ENCODE results near the gene CTBP2.

CTBP2 gene

DNA sequence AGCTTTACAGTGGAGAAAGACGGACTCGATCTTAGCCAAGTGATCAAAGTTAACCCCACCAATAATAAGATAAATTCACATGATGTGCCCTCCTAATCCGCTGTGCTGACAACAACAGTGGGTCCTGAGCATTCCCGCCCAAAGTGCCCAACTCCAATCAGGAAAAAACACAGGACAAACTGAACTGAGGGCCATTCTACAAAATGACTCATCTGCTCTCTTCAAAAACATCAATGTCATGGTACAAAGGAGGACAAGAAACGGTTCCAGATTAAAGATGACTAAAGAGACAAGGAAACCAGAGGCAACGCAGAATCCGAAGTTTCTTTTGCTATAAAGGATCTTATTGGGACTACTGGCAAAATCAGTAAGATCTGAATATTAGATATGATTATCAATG lies 79.4 kb downstream of the CTBP2 start:
- Histone ChIP-seq H3K9ac (ENCODE audit: low read length) (no peak overlapping the region), H3K36me3 (ENCODE audit: control insufficient read depth, insufficient read depth, low read length) (no peaks in the 10 kb centered on the region), H3K27me3 (ENCODE audit: control insufficient read depth, insufficient read depth, low read length) (no peaks in the 10 kb centered on the region), H3K9me3 (ENCODE audit: control insufficient read depth, low read length) (no peaks in the 10 kb centered on the region), H3K4me3 (ENCODE audit: low read length) (no peak overlapping the region), H3K4me1 (ENCODE audit: control insufficient read depth, insufficient read depth, low read length) (peaks cover 26% of the 10 kb centered on the region)

DNA sequence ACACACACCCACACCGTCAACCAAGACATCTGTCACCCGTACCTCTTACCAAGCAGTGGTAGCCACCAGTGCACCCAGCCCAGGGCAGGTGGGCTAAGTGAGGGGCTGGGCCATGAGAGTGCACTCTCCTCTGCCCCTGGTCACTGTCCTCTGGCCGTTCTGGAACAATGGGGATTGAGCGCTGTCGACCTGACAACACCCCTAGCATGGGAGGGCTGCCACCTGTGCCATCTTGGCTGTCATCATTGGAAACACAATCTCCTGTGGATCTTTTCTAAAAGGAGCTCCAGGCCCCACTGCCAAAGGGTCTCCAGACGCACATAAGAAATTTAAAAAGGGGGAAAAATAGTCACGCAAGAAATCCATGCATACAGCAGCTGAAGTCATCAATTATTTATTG lies 80.1 kb downstream of the CTBP2 start:
- Histone ChIP-seq H3K36me3 (ENCODE audit: control insufficient read depth, insufficient read depth, low read length) (no peaks in the 10 kb centered on the region), H3K27me3 (ENCODE audit: control insufficient read depth, insufficient read depth, low read length) (no peaks in the 10 kb centered on the region), H3K4me1 (ENCODE audit: control insufficient read depth, insufficient read depth, low read length) (peaks cover 19% of the 10 kb centered on the region), H3K9me3 (ENCODE audit: control insufficient read depth, low read length) (no peaks in the 10 kb centered on the region), H3K9ac (ENCODE audit: low read length) (no peak overlapping the region), H3K4me3 (ENCODE audit: low read length) (no peak overlapping the region)

DNA sequence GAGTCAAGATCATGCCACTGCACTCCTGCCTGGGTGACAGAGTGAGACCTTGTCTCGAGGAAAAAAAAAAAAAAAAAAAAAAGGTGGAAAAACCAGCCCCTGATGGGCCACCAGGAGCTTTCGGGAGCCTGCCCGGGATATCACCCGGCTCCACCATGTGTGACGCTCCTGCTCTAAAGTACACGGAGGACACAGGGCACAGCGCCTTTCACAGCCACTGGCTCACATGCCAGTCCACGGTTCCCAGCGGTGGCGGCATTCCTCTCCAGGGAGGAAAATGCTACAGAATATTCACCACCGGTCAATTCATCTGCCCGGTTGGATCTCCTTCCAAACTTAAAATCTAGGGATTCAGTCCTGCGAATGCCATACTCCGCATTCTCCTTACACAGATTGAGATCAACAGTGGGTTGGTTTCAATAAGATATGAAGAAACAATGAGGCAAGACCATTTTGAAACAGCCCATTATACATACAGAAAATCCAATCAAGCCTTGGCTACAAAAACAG lies 81.2 kb downstream of the CTBP2 start:
- Histone ChIP-seq H3K4me3 (ENCODE audit: low read length) (no peak overlapping the region), H3K27me3 (ENCODE audit: control insufficient read depth, insufficient read depth, low read length) (no peaks in the 10 kb centered on the region), H3K9me3 (ENCODE audit: control insufficient read depth, low read length) (no peaks in the 10 kb centered on the region), H3K36me3 (ENCODE audit: control insufficient read depth, insufficient read depth, low read length) (no peaks in the 10 kb centered on the region), H3K4me1 (ENCODE audit: control insufficient read depth, insufficient read depth, low read length) (peaks cover 8% of the 10 kb centered on the region), H3K9ac (ENCODE audit: low read length) (no peak overlapping the region)

DNA sequence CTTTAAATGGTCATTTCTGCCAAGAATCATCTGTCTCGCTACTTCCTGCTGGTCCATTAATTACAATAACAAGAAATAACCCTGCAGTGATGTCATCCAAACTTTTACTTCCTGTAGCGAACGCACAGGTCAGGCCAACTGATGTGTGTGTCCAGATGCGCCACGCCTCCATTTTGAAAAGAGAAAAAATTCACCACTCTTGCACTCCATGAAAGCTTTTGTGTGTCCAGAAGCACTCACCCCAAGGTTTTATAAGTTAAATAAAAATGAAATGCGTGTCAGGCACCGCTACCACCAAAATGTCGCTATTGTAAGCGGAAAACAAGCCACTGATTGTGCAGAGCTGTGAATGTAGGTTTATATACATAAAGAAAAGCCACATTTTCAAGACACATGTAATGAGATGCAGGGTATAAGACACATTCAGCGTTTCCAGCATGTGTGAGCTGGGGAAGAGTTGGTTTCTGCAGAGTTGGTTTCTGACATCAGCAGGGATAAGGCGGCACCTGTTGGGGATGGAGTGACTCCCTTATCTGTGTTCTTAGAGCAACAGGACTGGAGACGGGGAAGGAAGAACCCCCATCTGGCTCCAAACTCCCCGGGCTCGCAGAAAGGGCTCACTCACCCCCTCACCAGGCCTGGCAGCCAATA lies 83.3 kb downstream of the CTBP2 start:
- no peaks in the 10 kb centered on the region for H3K9me3 ChIP-seq (ENCODE audit: control insufficient read depth, low read length)
- H3K27me3 ChIP-seq (ENCODE audit: control insufficient read depth, insufficient read depth, low read length): no peaks in the 10 kb centered on the region
- no peaks in the 10 kb centered on the region for H3K4me1 ChIP-seq (ENCODE audit: control insufficient read depth, insufficient read depth, low read length)
- H3K4me3 ChIP-seq (ENCODE audit: low read length): no peak overlapping the region
- H3K9ac ChIP-seq (ENCODE audit: low read length): no peak overlapping the region
- no peaks in the 10 kb centered on the region for H3K36me3 ChIP-seq (ENCODE audit: control insufficient read depth, insufficient read depth, low read length)

DNA sequence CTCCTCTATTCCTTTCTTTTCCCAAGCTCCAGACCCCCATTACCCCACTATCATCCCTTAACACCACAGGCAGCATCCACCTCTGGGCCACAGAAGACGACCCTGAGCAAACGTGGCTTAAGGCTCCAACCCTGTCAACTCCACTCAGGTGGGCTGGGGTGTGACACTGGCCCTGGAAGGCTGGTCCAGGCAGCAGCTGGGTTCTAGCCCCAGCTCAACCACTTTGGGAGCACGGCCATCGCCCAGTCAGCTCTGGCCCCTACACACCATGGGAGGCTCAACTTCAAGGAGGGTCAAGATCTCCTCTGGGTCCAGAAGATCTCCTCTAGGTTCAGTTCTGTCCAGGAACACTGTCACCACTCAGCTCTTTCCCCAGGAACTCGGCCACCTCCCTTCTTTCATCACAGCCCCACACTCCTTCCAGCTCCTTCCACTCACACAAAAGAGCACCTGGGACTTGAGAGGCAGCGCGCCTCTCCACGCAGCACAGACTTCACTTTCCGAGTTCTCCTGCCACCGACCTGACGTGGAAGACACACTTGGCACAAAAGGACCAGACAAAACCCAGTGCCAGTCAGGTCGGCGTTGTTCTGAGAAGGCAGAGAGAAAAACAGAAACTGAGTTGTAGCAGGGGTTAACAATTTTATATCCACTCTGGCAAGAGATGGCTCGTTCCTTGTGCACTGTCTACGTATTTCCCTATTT lies 84.1 kb downstream of the CTBP2 start:
- no peak overlapping the region for H3K9ac ChIP-seq (ENCODE audit: low read length)
- H3K36me3 ChIP-seq (ENCODE audit: control insufficient read depth, insufficient read depth, low read length): no peaks in the 10 kb centered on the region
- no peaks in the 10 kb centered on the region for H3K4me1 ChIP-seq (ENCODE audit: control insufficient read depth, insufficient read depth, low read length)
- no peaks in the 10 kb centered on the region for H3K27me3 ChIP-seq (ENCODE audit: control insufficient read depth, insufficient read depth, low read length)
- H3K4me3 ChIP-seq (ENCODE audit: low read length): no peak overlapping the region
- H3K9me3 ChIP-seq (ENCODE audit: control insufficient read depth, low read length): no peaks in the 10 kb centered on the region

DNA sequence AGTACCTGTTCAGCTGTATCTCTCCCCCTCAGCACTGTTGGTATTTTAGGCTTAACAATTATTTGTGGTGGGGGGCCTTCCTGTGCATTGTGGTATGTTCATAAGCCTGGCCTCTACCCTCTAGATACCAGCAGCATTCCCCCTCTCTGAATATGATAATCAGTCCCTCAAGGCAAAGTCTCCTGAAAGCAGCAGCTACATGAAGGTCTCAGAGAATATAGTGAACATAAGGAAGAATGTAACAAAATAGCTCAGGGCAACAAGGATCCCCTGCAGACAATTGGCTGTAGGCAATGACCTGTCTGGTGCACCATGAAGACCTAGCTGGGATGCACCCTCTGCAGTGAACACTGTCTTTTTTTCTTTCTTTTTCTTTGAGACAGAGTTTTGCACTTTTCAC lies 86.4 kb downstream of the CTBP2 start:
- Histone ChIP-seq H3K9ac (ENCODE audit: low read length) (no peak overlapping the region), H3K9me3 (ENCODE audit: control insufficient read depth, low read length) (no peaks in the 10 kb centered on the region), H3K36me3 (ENCODE audit: control insufficient read depth, insufficient read depth, low read length) (no peaks in the 10 kb centered on the region), H3K4me3 (ENCODE audit: low read length) (no peak overlapping the region), H3K4me1 (ENCODE audit: control insufficient read depth, insufficient read depth, low read length) (no peaks in the 10 kb centered on the region), H3K27me3 (ENCODE audit: control insufficient read depth, insufficient read depth, low read length) (no peaks in the 10 kb centered on the region)

DNA sequence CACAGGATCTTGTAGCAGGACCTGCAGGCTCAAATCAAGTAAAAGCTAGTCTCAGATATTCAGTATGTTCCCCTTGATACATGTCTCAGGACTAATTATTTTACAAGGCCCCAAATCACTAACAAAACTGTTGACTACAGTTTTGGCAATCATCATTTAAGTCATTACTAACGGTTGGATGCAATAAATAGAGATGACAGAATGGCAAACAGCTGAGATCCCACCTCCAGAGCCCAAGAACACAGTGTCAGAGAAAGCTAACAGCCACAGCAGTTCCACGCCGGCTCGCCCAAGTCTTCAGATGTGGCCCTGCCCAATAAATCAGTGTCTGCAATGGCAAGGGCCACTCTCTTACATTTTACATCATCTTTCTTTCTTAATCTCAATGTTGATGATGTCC lies 87.6 kb downstream of the CTBP2 start:
- Histone ChIP-seq H3K9me3 (ENCODE audit: control insufficient read depth, low read length) (no peaks in the 10 kb centered on the region), H3K36me3 (ENCODE audit: control insufficient read depth, insufficient read depth, low read length) (no peaks in the 10 kb centered on the region), H3K4me1 (ENCODE audit: control insufficient read depth, insufficient read depth, low read length) (no peaks in the 10 kb centered on the region), H3K27me3 (ENCODE audit: control insufficient read depth, insufficient read depth, low read length) (no peaks in the 10 kb centered on the region), H3K9ac (ENCODE audit: low read length) (no peak overlapping the region), H3K4me3 (ENCODE audit: low read length) (no peak overlapping the region)

DNA sequence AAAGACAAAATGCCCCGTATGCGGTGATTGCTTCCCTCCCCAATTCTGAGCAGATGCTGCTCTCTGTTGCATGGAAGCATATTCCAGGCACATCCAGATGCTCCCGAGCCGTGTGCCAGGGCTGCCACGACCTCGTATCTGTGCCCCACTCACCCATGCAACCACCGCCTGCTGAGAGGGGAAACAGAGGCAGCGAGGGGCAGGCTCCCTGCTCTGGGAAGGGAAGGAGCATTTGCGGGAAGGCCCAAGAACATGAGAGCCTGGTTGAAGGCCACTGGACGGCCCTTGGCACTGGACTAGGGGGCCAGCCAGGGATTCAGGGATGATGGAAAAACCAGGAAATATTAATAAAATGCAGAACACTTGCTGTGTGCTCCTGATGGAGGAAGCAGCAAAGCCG lies 89.4 kb downstream of the CTBP2 start:
- Histone ChIP-seq H3K4me3 (ENCODE audit: low read length) (no peak overlapping the region), H3K9ac (ENCODE audit: low read length) (no peak overlapping the region), H3K27me3 (ENCODE audit: control insufficient read depth, insufficient read depth, low read length) (no peaks in the 10 kb centered on the region), H3K9me3 (ENCODE audit: control insufficient read depth, low read length) (no peaks in the 10 kb centered on the region), H3K36me3 (ENCODE audit: control insufficient read depth, insufficient read depth, low read length) (no peaks in the 10 kb centered on the region), H3K4me1 (ENCODE audit: control insufficient read depth, insufficient read depth, low read length) (no peaks in the 10 kb centered on the region)

DNA sequence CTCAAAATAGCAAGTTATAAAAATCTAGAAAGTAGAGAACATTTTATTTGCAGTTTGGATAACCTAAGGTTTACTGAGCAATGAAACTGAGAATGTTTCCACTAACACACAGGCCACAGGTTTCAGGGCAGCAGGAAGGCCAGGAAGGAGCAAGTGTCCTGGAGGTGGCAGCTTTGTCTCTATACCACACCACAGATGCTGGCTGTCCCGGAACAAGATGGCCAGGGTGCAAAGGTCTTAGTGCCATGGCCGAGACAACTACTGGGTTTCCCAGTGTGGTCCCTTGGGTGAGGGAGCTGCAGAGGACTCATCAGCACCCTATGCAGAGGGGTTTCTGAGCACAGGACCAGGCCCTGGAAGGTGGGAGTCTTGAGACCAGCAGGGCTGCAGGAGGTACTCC lies 92.0 kb downstream of the CTBP2 start:
- Histone ChIP-seq H3K4me1 (ENCODE audit: control insufficient read depth, insufficient read depth, low read length) (peaks cover 18% of the 10 kb centered on the region), H3K9ac (ENCODE audit: low read length) (no peak overlapping the region), H3K27me3 (ENCODE audit: control insufficient read depth, insufficient read depth, low read length) (no peaks in the 10 kb centered on the region), H3K36me3 (ENCODE audit: control insufficient read depth, insufficient read depth, low read length) (no peaks in the 10 kb centered on the region), H3K9me3 (ENCODE audit: control insufficient read depth, low read length) (no peaks in the 10 kb centered on the region), H3K4me3 (ENCODE audit: low read length) (no peak overlapping the region)

DNA sequence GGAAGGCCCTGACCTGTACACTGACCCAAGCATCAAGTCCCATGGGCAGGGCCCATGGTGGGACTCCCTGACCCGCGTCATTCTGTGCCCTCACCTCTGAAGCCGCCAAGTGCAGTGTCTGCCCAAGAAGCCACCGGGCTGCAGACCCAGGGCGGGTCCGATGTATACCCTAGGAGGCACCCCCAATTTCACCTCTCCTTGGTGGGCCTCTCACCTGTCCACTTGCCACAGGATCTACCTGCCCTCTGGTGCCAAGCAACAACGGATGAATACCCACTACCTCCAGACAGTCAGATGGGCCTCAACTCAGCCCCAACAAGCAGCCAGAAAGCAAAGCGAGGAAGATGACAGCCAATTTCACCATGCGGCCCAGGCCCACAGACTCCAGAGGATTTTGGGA lies 92.6 kb downstream of the CTBP2 start:
- H3K4me3 ChIP-seq (ENCODE audit: low read length): no peak overlapping the region
- no peaks in the 10 kb centered on the region for H3K36me3 ChIP-seq (ENCODE audit: control insufficient read depth, insufficient read depth, low read length)
- no peaks in the 10 kb centered on the region for H3K27me3 ChIP-seq (ENCODE audit: control insufficient read depth, insufficient read depth, low read length)
- no peaks in the 10 kb centered on the region for H3K9me3 ChIP-seq (ENCODE audit: control insufficient read depth, low read length)
- no peak overlapping the region for H3K9ac ChIP-seq (ENCODE audit: low read length)
- peaks cover 23% of the 10 kb centered on the region for H3K4me1 ChIP-seq (ENCODE audit: control insufficient read depth, insufficient read depth, low read length)

DNA sequence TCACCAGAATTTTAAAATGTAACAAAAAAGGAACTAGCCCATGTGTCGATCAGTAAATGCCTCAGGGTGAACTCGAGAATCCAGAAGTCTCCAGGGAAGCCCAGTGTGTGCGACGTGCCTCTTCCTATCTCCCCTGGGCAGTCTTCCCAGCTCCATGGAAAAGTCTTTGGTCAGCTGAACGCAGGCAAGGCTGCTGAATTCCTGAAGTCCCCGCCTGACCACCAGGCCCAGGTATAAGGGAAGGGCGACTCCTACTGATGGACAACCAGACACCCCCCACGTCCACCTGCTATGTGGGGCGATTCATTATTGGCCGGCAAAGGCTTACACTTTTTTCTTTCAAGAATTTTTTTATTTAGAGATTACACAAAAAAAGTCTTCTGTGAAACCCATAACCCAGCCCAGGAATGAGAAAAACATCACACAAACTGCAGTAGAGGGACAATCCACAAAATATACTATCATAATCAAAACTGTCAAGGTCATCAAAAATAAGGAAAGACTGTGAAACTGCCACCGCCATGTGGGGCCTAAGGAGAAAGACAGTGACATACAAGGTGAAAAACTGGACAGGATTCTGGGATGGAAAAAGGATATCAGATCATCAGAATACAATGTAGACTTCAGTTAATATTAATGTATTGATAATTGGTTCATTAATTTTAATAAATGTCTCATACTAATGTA lies 93.5 kb downstream of the CTBP2 start:
- no peaks in the 10 kb centered on the region for H3K9me3 ChIP-seq (ENCODE audit: control insufficient read depth, low read length)
- peaks cover 30% of the 10 kb centered on the region for H3K4me1 ChIP-seq (ENCODE audit: control insufficient read depth, insufficient read depth, low read length)
- no peak overlapping the region for H3K9ac ChIP-seq (ENCODE audit: low read length)
- H3K36me3 ChIP-seq (ENCODE audit: control insufficient read depth, insufficient read depth, low read length): no peaks in the 10 kb centered on the region
- no peaks in the 10 kb centered on the region for H3K27me3 ChIP-seq (ENCODE audit: control insufficient read depth, insufficient read depth, low read length)
- H3K4me3 ChIP-seq (ENCODE audit: low read length): no peak overlapping the region

Measured in mucosa of stomach (tissue), 1 donor.